BE2C (cell line): ENCODE measurements around the gene ZNF423.
A peak's percentile ranks its signal among the peaks of the same experiment; 100 is the strongest.

Experiments
- DNase-seq: peaks from one replicate; pipeline ENCODE4 v3.0.0-alpha.2; 2020
- H3K27me3 ChIP-seq: fragments of 250-450 bp; sonication (Bioruptor Pico); 2 replicates; pipeline ENCODE4 v1.5.1; 2020; ENCODE audit warnings: mild to moderate bottlenecking
- H3K36me3 ChIP-seq: fragments of 250-450 bp; sonication (Bioruptor Pico); 2 replicates; pipeline ENCODE4 v1.5.1; 2020; ENCODE audit warnings: mild to moderate bottlenecking
- H3K4me1 ChIP-seq: fragments of 250-450 bp; sonication (Bioruptor Pico); 2 replicates; pipeline ENCODE4 v1.5.1; 2020
- H3K4me3 ChIP-seq: 2 replicates; pipeline ENCODE4 v1.5.1; 2011; ENCODE audit warnings: low read depth, low read length
- H3K9me3 ChIP-seq: fragments of 250-450 bp; sonication (Bioruptor Pico); 2 replicates; pipeline ENCODE4 v1.5.1; 2020
- CTCF ChIP-seq: IDR thresholded peaks from 2 replicates; pipeline ENCODE4 v1.5.1; 2012; ENCODE audit warnings: mild to moderate bottlenecking, low read depth, low read length

The ZNF423 gene

GRCh38 chr16:49708491-49708890 is 147.4 kb downstream of the ZNF423 start:
- no peaks in the 10 kb centered on the region for H3K27me3 ChIP-seq
- 0 out of 2 replicates have a peak, but pooled peaks cover 2% of the 10 kb centered on the region for H3K4me1 ChIP-seq
- no peak for DNase-seq
- TF ChIP-seq CTCF = no peak
- no peaks in the 10 kb centered on the region for H3K9me3 ChIP-seq
- H3K36me3 ChIP-seq = no peaks in the 10 kb centered on the region
- no peak overlapping the region for H3K4me3 ChIP-seq

DNA sequence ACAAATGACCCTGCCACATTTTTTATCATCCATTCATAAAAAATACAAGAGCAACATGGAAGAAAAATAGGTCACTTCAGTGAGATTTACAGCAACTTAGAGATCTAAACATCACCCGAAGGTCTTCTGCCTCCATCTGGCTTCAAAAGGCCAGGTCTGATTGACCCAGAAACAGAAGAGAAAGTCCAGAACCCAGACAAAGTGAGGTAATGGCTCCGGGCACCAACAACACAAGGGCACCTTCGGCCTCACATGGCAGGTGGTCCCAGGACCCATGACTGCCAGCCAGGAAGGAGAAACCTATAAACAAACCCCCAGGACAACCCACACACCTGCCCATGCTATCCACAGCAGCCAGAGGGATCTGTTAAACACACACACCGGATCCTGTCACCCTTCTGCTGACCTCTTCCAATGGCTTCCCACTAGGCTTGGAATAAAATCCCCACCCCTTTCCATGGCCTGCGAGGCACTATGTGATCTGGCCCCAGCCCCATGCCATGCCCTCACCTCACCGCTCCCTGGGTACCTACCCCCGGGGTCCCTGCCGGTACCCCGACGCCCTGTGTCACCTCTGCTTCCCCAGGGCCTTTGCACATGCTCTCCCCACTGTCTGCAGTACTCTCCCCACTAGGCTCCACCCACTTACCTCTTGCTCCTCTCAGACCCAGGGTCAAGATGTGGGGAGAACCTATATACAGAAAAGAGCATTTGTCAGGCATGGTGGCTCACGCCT is 149.1 kb downstream of the ZNF423 start:
- Histone ChIP-seq H3K4me3 (no peak overlapping the region), H3K36me3 (no peaks in the 10 kb centered on the region), H3K27me3 (no peaks in the 10 kb centered on the region), H3K4me1 (peaks cover 2% of the 10 kb centered on the region; the same call in 1 of the 2 replicates), H3K9me3 (no peaks in the 10 kb centered on the region)
- no peak for TF ChIP-seq CTCF
- DNase-seq = no peak

- peaks cover 16% of the 10 kb centered on the region for H3K4me1 ChIP-seq
- peak; percentile 54 for TF ChIP-seq CTCF
- no peaks in the 10 kb centered on the region for H3K27me3 ChIP-seq
- H3K36me3 ChIP-seq = no peaks in the 10 kb centered on the region
- H3K4me3 ChIP-seq = no peak overlapping the region
- DNase-seq = peak; percentile 49
- no peaks in the 10 kb centered on the region for H3K9me3 ChIP-seq
These were observed 151.2 kb downstream of the ZNF423 start for GRCh38 chr16:49704586-49705155.

- no peak for DNase-seq
- H3K4me1 ChIP-seq = peaks cover 26% of the 10 kb centered on the region
- no peaks in the 10 kb centered on the region for H3K36me3 ChIP-seq
- H3K4me3 ChIP-seq = no peak overlapping the region
- no peak for TF ChIP-seq CTCF
- no peaks in the 10 kb centered on the region for H3K9me3 ChIP-seq
- no peaks in the 10 kb centered on the region for H3K27me3 ChIP-seq
These were observed 152.4 kb downstream of the ZNF423 start for GRCh38 chr16:49703483-49703882.

DNA sequence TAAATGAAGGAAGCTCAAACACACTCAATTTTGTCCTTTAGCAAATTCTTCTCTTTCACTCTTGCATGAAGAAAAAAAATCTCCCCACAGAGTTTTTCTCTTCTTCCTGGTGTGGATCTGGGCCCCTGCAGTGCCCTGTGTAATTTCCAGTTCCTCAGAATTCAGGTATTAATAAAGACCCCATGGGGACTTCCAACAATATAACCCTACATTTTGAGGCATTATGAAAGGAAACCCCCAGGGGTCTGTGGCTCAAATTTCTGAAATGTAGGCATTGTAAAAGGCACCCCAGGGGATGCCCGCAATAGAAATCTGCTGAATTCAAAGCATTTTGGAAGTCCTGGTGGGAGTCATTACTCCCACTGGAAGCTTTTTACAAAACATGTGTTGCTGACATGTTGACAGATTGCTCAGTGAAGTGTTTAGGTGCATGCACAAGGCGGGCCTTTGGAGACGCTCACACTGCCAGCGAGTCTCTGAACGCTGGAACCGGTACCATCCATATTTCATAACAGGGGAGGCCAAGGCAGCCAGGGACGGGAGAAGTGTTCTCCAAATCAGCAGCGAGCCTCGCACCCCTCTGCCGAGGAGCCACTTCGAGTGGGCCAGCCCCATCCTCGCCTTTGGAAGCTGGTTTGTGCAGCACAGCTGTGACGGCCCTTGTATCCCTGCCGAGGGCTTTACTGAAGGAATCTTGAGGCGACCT is 154.0 kb downstream of the ZNF423 start:
- TF ChIP-seq CTCF = no peak
- no peaks in the 10 kb centered on the region for H3K36me3 ChIP-seq
- no peak for DNase-seq
- peaks cover 38% of the 10 kb centered on the region for H3K4me1 ChIP-seq
- H3K27me3 ChIP-seq = no peaks in the 10 kb centered on the region
- H3K9me3 ChIP-seq = no peaks in the 10 kb centered on the region
- no peak overlapping the region for H3K4me3 ChIP-seq
